CD4-positive, CD25-positive, alpha-beta regulatory T cell (primary cell): ENCODE data around the gene RGS1. TPM values are rescaled to one million over a fixed set of nuclear protein-coding genes. Genes with fewer than 3 reads are reported as not detected.

Experiments used
- ATAC-seq, 2 donors: fragments of 150-1000 bp; cut with Tn5 transposase; one replicate each; pipeline ENCODE4 v1.10.0; 2021; ENCODE audit warnings: low read depth in 2 of 2, moderate number of reproducible peaks in 2 of 2, moderate library complexity in 1 of 2
- DNase-seq, 3 donors: peaks; one replicate each; pipeline versions ENCODE4 v3.0.0 to v3.0.0-alpha.2; 2012 to 2022; ENCODE audit warnings: mixed read lengths in 1 of 3
- H3K27ac ChIP-seq: one replicate; pipeline ENCODE4 v1.7.0; 2013; ENCODE audit warnings: mild to moderate bottlenecking, low read length; ENCODE audit not compliant: insufficient read depth, poor library complexity, severe bottlenecking
- H3K27me3 ChIP-seq: one replicate; pipeline ENCODE4 v1.7.0; 2013; ENCODE audit warnings: low read length; ENCODE audit not compliant: control insufficient read depth, insufficient read depth
- H3K36me3 ChIP-seq: one replicate; pipeline ENCODE4 v1.7.0; 2013; ENCODE audit warnings: mild to moderate bottlenecking, low read length, moderate library complexity; ENCODE audit not compliant: control insufficient read depth, insufficient read depth
- H3K4me1 ChIP-seq: 2 replicates; pipeline ENCODE4 v1.7.0; 2013; ENCODE audit warnings: mild to moderate bottlenecking, low read length; ENCODE audit not compliant: insufficient read depth, control insufficient read depth, poor library complexity, severe bottlenecking
- H3K4me3 ChIP-seq: one replicate; pipeline ENCODE4 v1.7.0; 2013; ENCODE audit warnings: low read depth, mild to moderate bottlenecking, low read length, moderate library complexity
- H3K9me3 ChIP-seq, 2 experiments: 1 replicate in 1 of 2; 2 replicates in 1 of 2; pipeline ENCODE4 v1.7.0; 2013; ENCODE audit warnings: low read length in 2 of 2, mild to moderate bottlenecking in 1 of 2, moderate library complexity in 1 of 2; ENCODE audit not compliant: control insufficient read depth in 2 of 2
- H3K27ac Mint-ChIP-seq, 3 donors: one replicate each; pipeline ENCODE4 v1.8.0; 2020 to 2022; ENCODE audit warnings: mild to moderate bottlenecking in 3 of 3, mixed read lengths in 3 of 3, moderate library complexity in 2 of 3
- H3K27me3 Mint-ChIP-seq: one replicate; pipeline ENCODE4 v1.8.0; 2022; ENCODE audit warnings: mild to moderate bottlenecking, mixed read lengths
- H3K36me3 Mint-ChIP-seq: one replicate; pipeline ENCODE4 v1.8.0; 2020; ENCODE audit warnings: mixed read lengths
- H3K4me1 Mint-ChIP-seq, 4 donors: one replicate each; pipeline ENCODE4 v1.8.0; 2020 to 2022; ENCODE audit warnings: mixed read lengths in 4 of 4, mild to moderate bottlenecking in 1 of 4
- H3K4me3 Mint-ChIP-seq, 4 donors: one replicate each; pipeline ENCODE4 v1.8.0; 2020 to 2022; ENCODE audit warnings: mild to moderate bottlenecking in 4 of 4, mixed read lengths in 4 of 4, moderate library complexity in 3 of 4
- H3K9me3 Mint-ChIP-seq, 7 donors: one replicate each; pipeline ENCODE4 v1.8.0; 2020 to 2022; ENCODE audit warnings: mixed read lengths in 7 of 7, mild to moderate bottlenecking in 3 of 7, moderate library complexity in 2 of 7
- polyA plus RNA-seq, 4 donors: library from polyadenylated mRNA; unstranded; fragments of 300-500 nt; fragmentation: Illumina TruSeq; gene quantifications; one replicate each; pipeline ENCODE4 v1.2.3, GENCODE V29; 2021
- total RNA-seq: library from RNA; stranded (reverse); gene quantifications from one replicate; pipeline ENCODE4 v1.2.3, GENCODE V29; 2022

The RGS1 gene
- total and polyA plus RNA-seq, 5 donors from 2014 or later = 118 to 2,600 (median 186) TPM

- Mint-ChIP-seq H3K27ac (no peak overlapping the region), H3K4me3 (no peak overlapping the region), H3K36me3 (no peaks in the 10 kb centered on the region), H3K9me3 (no peaks in the 10 kb centered on the region), H3K27me3 (no peaks in the 10 kb centered on the region), H3K4me1 (no peaks in the 10 kb centered on the region)
- no peaks in the 10 kb centered on the region for H3K27me3 ChIP-seq
- no peak overlapping the region for H3K4me3 ChIP-seq
- no peak overlapping the region for H3K27ac ChIP-seq
- DNase-seq = no peak
- no peaks in the 10 kb centered on the region for H3K36me3 ChIP-seq
- no peak for ATAC-seq
- H3K4me1 ChIP-seq = no peaks in the 10 kb centered on the region
- H3K9me3 ChIP-seq = no peaks in the 10 kb centered on the region
These were observed 13.0 kb downstream of the RGS1 start for GRCh38 chr1:192588546-192588945.

DNA sequence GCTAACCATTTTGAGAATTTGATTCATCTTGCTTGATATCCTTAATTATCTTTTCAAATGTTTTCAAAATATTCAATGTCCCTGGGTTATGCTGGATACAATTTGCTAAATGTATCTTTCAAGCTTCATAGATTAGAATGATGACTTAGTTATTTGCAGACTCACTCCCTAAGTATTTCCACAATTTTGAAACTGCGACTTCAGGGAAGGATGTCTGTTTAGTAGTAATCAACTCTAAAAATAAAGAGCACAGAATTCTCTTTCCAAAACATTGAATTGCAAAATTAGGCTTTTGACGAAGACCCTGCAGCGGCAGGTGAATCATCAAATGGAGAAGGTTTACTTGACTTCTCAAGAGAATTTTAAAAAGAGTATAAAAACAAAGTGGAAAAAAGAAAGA lies 14.2 kb downstream of the RGS1 start:
- Mint-ChIP-seq H3K36me3 (no peaks in the 10 kb centered on the region), H3K27ac (no peak overlapping the region), H3K4me3 (no peak overlapping the region), H3K4me1 (peaks cover 0 to 5% (median 0%) of the 10 kb centered on the region in 4 donors), H3K27me3 (peaks cover under 1% of the 10 kb centered on the region), H3K9me3 (no peaks in the 10 kb centered on the region)
- Histone ChIP-seq H3K36me3 (no peaks in the 10 kb centered on the region), H3K9me3 (no peaks in the 10 kb centered on the region), H3K27me3 (peaks cover 1% of the 10 kb centered on the region), H3K4me3 (no peak overlapping the region), H3K4me1 (no peaks in the 10 kb centered on the region), H3K27ac (no peak overlapping the region)
- no peak for ATAC-seq
- no peak for DNase-seq

- peaks cover 5% of the 10 kb centered on the region for H3K27me3 Mint-ChIP-seq
- no peaks in the 10 kb centered on the region for H3K4me1 ChIP-seq
- H3K27ac ChIP-seq = no peak overlapping the region
- no peak overlapping the region for H3K4me3 Mint-ChIP-seq
- H3K4me3 ChIP-seq = no peak overlapping the region
- no peak for ATAC-seq
- peaks cover 1% of the 10 kb centered on the region for H3K27me3 ChIP-seq
- H3K27ac Mint-ChIP-seq = no peak overlapping the region
- H3K4me1 Mint-ChIP-seq = peaks cover 0 to 5% (median 0%) of the 10 kb centered on the region in 4 donors
- H3K9me3 ChIP-seq = no peaks in the 10 kb centered on the region
- no peaks in the 10 kb centered on the region for H3K9me3 Mint-ChIP-seq
- DNase-seq = no peak
- no peaks in the 10 kb centered on the region for H3K36me3 Mint-ChIP-seq
- no peaks in the 10 kb centered on the region for H3K36me3 ChIP-seq
These were observed 16.9 kb downstream of the RGS1 start for GRCh38 chr1:192592517-192592916.

DNA sequence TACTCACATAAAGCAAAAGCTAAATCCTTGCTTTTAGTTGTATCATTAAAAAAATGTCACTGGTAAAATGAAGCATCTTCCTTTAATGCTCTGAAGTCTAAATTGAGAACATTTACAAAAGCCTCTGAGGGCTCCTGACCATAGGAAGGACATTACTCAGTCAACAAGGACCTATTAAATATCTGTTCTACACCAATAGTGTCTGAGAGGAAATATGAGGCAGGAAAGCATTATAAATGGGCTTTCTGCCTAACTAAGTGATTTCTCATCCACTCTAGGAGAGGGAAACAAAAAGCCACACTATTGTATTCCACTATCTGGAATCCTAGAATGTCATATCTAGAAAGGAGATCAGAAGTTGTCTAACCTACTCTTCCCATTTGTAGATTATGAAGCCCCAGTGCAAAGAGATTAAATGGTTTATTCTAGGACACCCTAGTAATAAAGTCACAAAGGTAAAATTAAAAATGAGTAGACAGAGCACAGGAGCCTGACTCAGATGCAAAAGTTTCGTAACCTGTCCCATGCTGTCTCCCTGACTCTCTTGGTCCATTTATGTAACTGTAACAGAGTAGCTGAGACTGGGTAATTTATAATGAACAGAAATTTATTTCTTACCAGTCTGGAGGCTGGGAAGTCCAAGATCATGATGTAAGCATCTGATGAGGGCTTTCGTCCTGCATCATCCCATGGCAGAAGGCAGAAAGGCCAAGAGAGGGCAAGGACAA lies 17.6 kb downstream of the RGS1 start:
- ATAC-seq (no peak), DNase-seq (no peak)
- no peaks in the 10 kb centered on the region for H3K9me3 Mint-ChIP-seq
- H3K4me1 ChIP-seq = no peaks in the 10 kb centered on the region
- peak overlapping the region in 1 of 3 donors; percentile 6 for H3K27ac Mint-ChIP-seq
- no peaks in the 10 kb centered on the region for H3K36me3 ChIP-seq
- H3K4me3 Mint-ChIP-seq = no peak overlapping the region
- no peaks in the 10 kb centered on the region for H3K36me3 Mint-ChIP-seq
- H3K9me3 ChIP-seq = no peaks in the 10 kb centered on the region
- peaks cover 0 to 5% (median 0%) of the 10 kb centered on the region in 4 donors for H3K4me1 Mint-ChIP-seq
- no peak overlapping the region for H3K27ac ChIP-seq
- H3K4me3 ChIP-seq = no peak overlapping the region
- peaks cover 1% of the 10 kb centered on the region for H3K27me3 ChIP-seq
- peaks cover 5% of the 10 kb centered on the region for H3K27me3 Mint-ChIP-seq

GRCh38 chr1:192595299-192595698 lies 19.7 kb downstream of the RGS1 start:
- ATAC-seq (no peak), DNase-seq (no peak)
- H3K4me1 ChIP-seq = no peaks in the 10 kb centered on the region
- peaks cover 5% of the 10 kb centered on the region for H3K27me3 Mint-ChIP-seq
- H3K27ac ChIP-seq = no peak overlapping the region
- H3K27ac Mint-ChIP-seq = no peak overlapping the region
- H3K36me3 Mint-ChIP-seq = no peaks in the 10 kb centered on the region
- no peak overlapping the region for H3K4me3 ChIP-seq
- H3K4me1 Mint-ChIP-seq = peaks cover 0 to 5% (median 1%) of the 10 kb centered on the region in 4 donors
- H3K9me3 Mint-ChIP-seq = no peaks in the 10 kb centered on the region
- no peaks in the 10 kb centered on the region for H3K9me3 ChIP-seq
- no peak overlapping the region for H3K4me3 Mint-ChIP-seq
- H3K27me3 ChIP-seq = peaks cover 1% of the 10 kb centered on the region
- no peaks in the 10 kb centered on the region for H3K36me3 ChIP-seq

DNA sequence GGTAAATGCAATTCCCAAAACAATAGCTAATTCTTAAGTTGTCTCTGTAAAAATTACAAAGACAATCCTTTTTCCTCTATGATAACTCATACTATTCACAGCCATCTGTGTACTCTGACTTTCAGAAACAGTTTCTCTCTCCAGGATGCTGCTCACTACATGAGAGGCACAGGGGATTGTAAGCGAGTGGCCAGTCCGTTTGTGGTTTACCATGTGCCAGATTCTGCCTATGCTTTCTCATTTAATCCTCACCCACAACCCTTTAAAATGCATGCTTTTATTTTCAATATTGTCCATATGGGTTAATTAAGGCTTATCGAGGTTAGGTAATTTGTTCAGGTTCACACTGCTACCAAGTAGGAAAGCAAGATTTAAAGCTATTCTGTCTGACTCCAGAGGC lies 23.0 kb downstream of the RGS1 start:
- Mint-ChIP-seq H3K9me3 (no peaks in the 10 kb centered on the region), H3K27ac (no peak overlapping the region), H3K27me3 (peaks cover 5% of the 10 kb centered on the region), H3K4me1 (peaks cover 0 to 5% (median 1%) of the 10 kb centered on the region in 4 donors), H3K36me3 (no peaks in the 10 kb centered on the region), H3K4me3 (no peak overlapping the region)
- peaks cover 1% of the 10 kb centered on the region for H3K27me3 ChIP-seq
- H3K27ac ChIP-seq = no peak overlapping the region
- H3K4me1 ChIP-seq = no peaks in the 10 kb centered on the region
- H3K4me3 ChIP-seq = no peak overlapping the region
- DNase-seq = no peak
- H3K36me3 ChIP-seq = no peaks in the 10 kb centered on the region
- ATAC-seq = no peak
- no peaks in the 10 kb centered on the region for H3K9me3 ChIP-seq

- H3K9me3 ChIP-seq = no peaks in the 10 kb centered on the region
- no peaks in the 10 kb centered on the region for H3K9me3 Mint-ChIP-seq
- ATAC-seq = no peak
- H3K27ac Mint-ChIP-seq = no peak overlapping the region
- H3K27ac ChIP-seq = no peak overlapping the region
- no peak for DNase-seq
- no peaks in the 10 kb centered on the region for H3K27me3 Mint-ChIP-seq
- no peak overlapping the region for H3K4me3 Mint-ChIP-seq
- H3K4me1 ChIP-seq = no peaks in the 10 kb centered on the region
- H3K4me3 ChIP-seq = no peak overlapping the region
- H3K36me3 Mint-ChIP-seq = no peaks in the 10 kb centered on the region
- no peaks in the 10 kb centered on the region for H3K36me3 ChIP-seq
- no peaks in the 10 kb centered on the region for H3K27me3 ChIP-seq
- H3K4me1 Mint-ChIP-seq = peaks cover 0 to 5% (median 0%) of the 10 kb centered on the region in 4 donors
These were observed 24.7 kb downstream of the RGS1 start for GRCh38 chr1:192600275-192600674.

- Histone ChIP-seq H3K36me3 (no peaks in the 10 kb centered on the region), H3K27me3 (no peaks in the 10 kb centered on the region), H3K27ac (no peak overlapping the region), H3K4me3 (no peak overlapping the region), H3K4me1 (no peaks in the 10 kb centered on the region), H3K9me3 (no peaks in the 10 kb centered on the region)
- no peaks in the 10 kb centered on the region for H3K36me3 Mint-ChIP-seq
- ATAC-seq = no peak
- H3K9me3 Mint-ChIP-seq = no peaks in the 10 kb centered on the region
- H3K27me3 Mint-ChIP-seq = no peaks in the 10 kb centered on the region
- DNase-seq = no peak
- H3K4me1 Mint-ChIP-seq = peaks cover 0 to 5% (median 0%) of the 10 kb centered on the region in 4 donors
- no peak overlapping the region for H3K4me3 Mint-ChIP-seq
- no peak overlapping the region for H3K27ac Mint-ChIP-seq
These were observed 25.6 kb downstream of the RGS1 start for GRCh38 chr1:192601143-192601542.
